ENCODE results near the gene STRIP1.
A peak's percentile ranks its signal among the peaks of the same experiment; 100 is the strongest.
"Not testable (repeated sequence)": the region's sequence is repeated elsewhere in the genome, so short reads cannot be mapped to it uniquely, and the experiment has no call there.

The STRIP1 gene

GRCh38 chr1:110011527-110012041, 22.8 kb upstream of the STRIP1 start:
- peak; percentile 51 for DNase-seq

- DNase-seq: no peak
These were observed 22.2 kb upstream of the STRIP1 start for GRCh38 chr1:110012100-110012780.

- no peak for DNase-seq
These were observed 16.6 kb upstream of the STRIP1 start for GRCh38 chr1:110017792-110018191.

- DNase-seq: no peak
These were observed 16.0 kb upstream of the STRIP1 start for GRCh38 chr1:110018396-110018795.

- DNase-seq: no peak
These were observed 14.7 kb upstream of the STRIP1 start for GRCh38 chr1:110019770-110020169.

GRCh38 chr1:110021285-110021684, 13.1 kb upstream of the STRIP1 start:
- DNase-seq: peak; percentile 57

- no peak for DNase-seq
These were observed 9.8 kb upstream of the STRIP1 start for GRCh38 chr1:110024613-110025012.

GRCh38 chr1:110030687-110031086, 3.7 kb upstream of the STRIP1 start:
- DNase-seq: not testable (repeated sequence)

GRCh38 chr1:110032327-110032726, 2.1 kb upstream of the STRIP1 start:
- DNase-seq: no peak

- no peak for DNase-seq
These were observed 1.0 kb upstream of the STRIP1 start for GRCh38 chr1:110033421-110033820.

GRCh38 chr1:110034040-110034450, 379 bp upstream of the STRIP1 start:
- no peak for DNase-seq

- DNase-seq: peak; percentile 38
These were observed 870 bp downstream of the STRIP1 start for GRCh38 chr1:110035236-110035752.

- DNase-seq: no peak
These were observed 3.8 kb downstream of the STRIP1 start for GRCh38 chr1:110038271-110038670.

GRCh38 chr1:110039641-110040040, 5.2 kb downstream of the STRIP1 start:
- no peak for DNase-seq

GRCh38 chr1:110040548-110040947, 6.1 kb downstream of the STRIP1 start:
- no peak for DNase-seq

- DNase-seq: no peak
These were observed 8.6 kb downstream of the STRIP1 start for GRCh38 chr1:110043016-110043415.

GRCh38 chr1:110047463-110047862, 13.0 kb downstream of the STRIP1 start:
- no peak for DNase-seq

GRCh38 chr1:110048240-110048639, 13.8 kb downstream of the STRIP1 start:
- DNase-seq: no peak

- no peak for DNase-seq
These were observed 14.6 kb downstream of the STRIP1 start for GRCh38 chr1:110048923-110049601.

GRCh38 chr1:110049801-110050601, 15.6 kb downstream of the STRIP1 start:
- no peak for DNase-seq

- DNase-seq: peak; percentile 43
These were observed 16.3 kb downstream of the STRIP1 start for GRCh38 chr1:110050602-110051261.

- peak; percentile 75 for DNase-seq
These were observed 16.8 kb downstream of the STRIP1 start for GRCh38 chr1:110051262-110051648.
